SK-N-MC (cell line): ENCODE results near the gene DSCAM.

Experiments used
- DNase-seq: peaks from one replicate; pipeline ENCODE4 v3.0.0-alpha.2; 2011; ENCODE audit warnings: low read depth, low spot score
- H3K27ac ChIP-seq: fragments of 200-600 bp; sonication (generic); 2 replicates; pipeline ENCODE4 v1.5.1; 2016; ENCODE audit warnings: mixed run types
- H3K36me3 ChIP-seq: fragments of 200-600 bp; sonication (generic); 2 replicates; pipeline ENCODE4 v1.6.1; 2017; ENCODE audit warnings: antibody characterized with exemption, low read length, mixed read lengths; ENCODE audit not compliant: insufficient read depth
- H3K4me3 ChIP-seq: fragments of 200-600 bp; sonication (generic); 2 replicates; pipeline ENCODE4 v1.5.1; 2016
- H3K9ac ChIP-seq: fragments of 200-600 bp; sonication (generic); 2 replicates; pipeline ENCODE4 v1.8.0; 2017; ENCODE audit warnings: mixed run types, mixed read lengths; ENCODE audit not compliant: insufficient read length
- H3K9me3 ChIP-seq: fragments of 200-600 bp; sonication (generic); 2 replicates; pipeline ENCODE4 v1.6.1; 2017; ENCODE audit warnings: low read depth, mild to moderate bottlenecking, antibody characterized with exemption, low read length, moderate library complexity, mixed read lengths
- EZH2 ChIP-seq: fragments of 200-600 bp; sonication (generic); IDR thresholded peaks from one replicate; pipeline ENCODE4 v1.6.1; 2017; ENCODE audit warnings: antibody characterized with exemption
- FOXP2 ChIP-seq: optimal IDR thresholded peaks from 2 replicates; pipeline ENCODE3; 2011; ENCODE audit warnings: mild to moderate bottlenecking, moderate library complexity; ENCODE audit not compliant: insufficient read depth; ENCODE audit errors: extremely low read length, control extremely low read depth
- POLR2AphosphoS5 ChIP-seq: IDR thresholded peaks from 2 replicates; pipeline ENCODE4 v1.6.1; 2012; ENCODE audit warnings: mild to moderate bottlenecking, low read depth, low read length, borderline replicate concordance

DSCAM gene

GRCh38 chr21:40165773-40166070 is 681.2 kb downstream of the DSCAM start:
- no peak overlapping the region for H3K27ac ChIP-seq

GRCh38 chr21:40164905-40165772 is 681.8 kb downstream of the DSCAM start:
- no peak overlapping the region for H3K4me3 ChIP-seq
- no peak overlapping the region for H3K27ac ChIP-seq
- no peaks in the 10 kb centered on the region for H3K36me3 ChIP-seq
- H3K9me3 ChIP-seq, result no peaks in the 10 kb centered on the region
- no peak overlapping the region for H3K9ac ChIP-seq
- TF ChIP-seq FOXP2 (no peak), EZH2 (no peak), POLR2AphosphoS5 (no peak)
- DNase-seq, result no peak

More at GRCh38 chr21:40165773-40166070, 681.2 kb downstream of the DSCAM start:
- Histone ChIP-seq H3K36me3 (no peaks in the 10 kb centered on the region), H3K4me3 (no peak overlapping the region), H3K9ac (no peak overlapping the region), H3K9me3 (no peaks in the 10 kb centered on the region)
- DNase-seq, result no peak
- no peak for TF ChIP-seq FOXP2
- no peak for TF ChIP-seq POLR2AphosphoS5

GRCh38 chr21:40162075-40162474 is 684.9 kb downstream of the DSCAM start:
- no peak for DNase-seq
- Histone ChIP-seq H3K4me3 (no peak overlapping the region), H3K27ac (no peak overlapping the region), H3K9ac (no peak overlapping the region), H3K36me3 (no peaks in the 10 kb centered on the region), H3K9me3 (no peaks in the 10 kb centered on the region)
- TF ChIP-seq EZH2 (no peak), POLR2AphosphoS5 (no peak), FOXP2 (no peak)

GRCh38 chr21:40160911-40161310 is 686.0 kb downstream of the DSCAM start:
- TF ChIP-seq FOXP2, result no peak
- no peak for TF ChIP-seq POLR2AphosphoS5
- Histone ChIP-seq H3K36me3 (no peaks in the 10 kb centered on the region), H3K9ac (no peak overlapping the region), H3K27ac (no peak overlapping the region), H3K4me3 (no peak overlapping the region), H3K9me3 (no peaks in the 10 kb centered on the region)
- no peak for DNase-seq

GRCh38 chr21:40158366-40158765 is 688.6 kb downstream of the DSCAM start:
- no peaks in the 10 kb centered on the region for H3K9me3 ChIP-seq
- H3K4me3 ChIP-seq, result no peak overlapping the region
- H3K27ac ChIP-seq, result no peak overlapping the region
- H3K9ac ChIP-seq, result no peak overlapping the region
- no peak for DNase-seq
- TF ChIP-seq POLR2AphosphoS5 (no peak), EZH2 (no peak), FOXP2 (no peak)
- H3K36me3 ChIP-seq, result no peaks in the 10 kb centered on the region

GRCh38 chr21:40155563-40155962 is 691.4 kb downstream of the DSCAM start:
- no peaks in the 10 kb centered on the region for H3K36me3 ChIP-seq
- no peak overlapping the region for H3K27ac ChIP-seq
- H3K9me3 ChIP-seq, result no peaks in the 10 kb centered on the region
- no peak overlapping the region for H3K9ac ChIP-seq
- no peak overlapping the region for H3K4me3 ChIP-seq
- no peak for DNase-seq
- no peak for TF ChIP-seq POLR2AphosphoS5
- no peak for TF ChIP-seq EZH2
- TF ChIP-seq FOXP2, result no peak

GRCh38 chr21:40153351-40153750 is 693.6 kb downstream of the DSCAM start:
- H3K4me3 ChIP-seq, result no peak overlapping the region
- no peak overlapping the region for H3K9ac ChIP-seq
- no peaks in the 10 kb centered on the region for H3K36me3 ChIP-seq
- H3K27ac ChIP-seq, result no peak overlapping the region
- no peak for DNase-seq
- H3K9me3 ChIP-seq, result no peaks in the 10 kb centered on the region
- TF ChIP-seq EZH2 (no peak), POLR2AphosphoS5 (no peak)

GRCh38 chr21:40152476-40152875 is 694.5 kb downstream of the DSCAM start:
- Histone ChIP-seq H3K9ac (no peak overlapping the region), H3K27ac (no peak overlapping the region), H3K9me3 (no peaks in the 10 kb centered on the region), H3K36me3 (no peaks in the 10 kb centered on the region), H3K4me3 (no peak overlapping the region)
- TF ChIP-seq EZH2 (no peak), FOXP2 (no peak), POLR2AphosphoS5 (no peak)
- DNase-seq, result no peak

GRCh38 chr21:40151611-40152010 is 695.3 kb downstream of the DSCAM start:
- Histone ChIP-seq H3K36me3 (no peaks in the 10 kb centered on the region), H3K9ac (no peak overlapping the region), H3K4me3 (no peak overlapping the region), H3K27ac (no peak overlapping the region), H3K9me3 (no peaks in the 10 kb centered on the region)
- TF ChIP-seq EZH2 (no peak), FOXP2 (no peak), POLR2AphosphoS5 (no peak)
- no peak for DNase-seq
